Left lung (tissue), 10 donors: ENCODE data around the gene CLDN1. TPM values are rescaled to one million over a fixed set of nuclear protein-coding genes. Genes with fewer than 3 reads are reported as not detected.

Source experiments
- ATAC-seq: fragments of 200-7000 bp; cut with Tn5 transposase; one replicate; pipeline ENCODE4 v1.9.1; 2020; ENCODE audit warnings: moderate library complexity
- DNase-seq, 4 donors: peaks; one replicate each; pipeline ENCODE4 v3.0.0-alpha.2; 2013 to 2020
- H3K27ac ChIP-seq, 2 donors: fragments of 200-600 bp; sonication (generic) in 1 of 2; one replicate each; pipeline versions ENCODE4 v1.5.0 to v1.8.0; 2020 to 2021
- H3K27me3 ChIP-seq, 2 donors: fragments of 200-600 bp; sonication (generic) in 1 of 2; one replicate each; pipeline versions ENCODE4 v1.5.0 to v1.8.0; 2020 to 2021
- H3K36me3 ChIP-seq, 2 donors: fragments of 200-600 bp; sonication (generic) in 1 of 2; one replicate each; pipeline versions ENCODE4 v1.5.0 to v1.8.0; 2020 to 2021
- H3K4me1 ChIP-seq, 2 donors: fragments of 200-600 bp; one replicate each; pipeline ENCODE4 v1.8.0; 2021
- H3K4me3 ChIP-seq, 2 donors: fragments of 200-600 bp; sonication (generic) in 1 of 2; one replicate each; pipeline versions ENCODE4 v1.5.0 to v1.8.0; 2020 to 2021; ENCODE audit warnings: mild to moderate bottlenecking in 1 of 2
- H3K9me3 ChIP-seq, 2 donors: fragments of 200-600 bp; sonication (generic) in 1 of 2; one replicate each; pipeline versions ENCODE4 v1.5.0 to v1.8.0; 2020 to 2021
- CTCF ChIP-seq, 2 donors: fragments of 200-600 bp; sonication (generic) in 1 of 2; IDR thresholded peaks; one replicate each; pipeline versions ENCODE4 v1.5.0 to v1.8.0; 2021; ENCODE audit warnings: antibody characterized with exemption in 2 of 2
- intact Hi-C, 2 donors: fragments of 100-400 bp; cut with DNase I; formaldehyde crosslinking; loops; one replicate each; pipeline versions ENCODE4 v1.11.2 to v1.14.2; 2022
- polyA plus RNA-seq, 6 donors: library from polyadenylated mRNA; unstranded; fragments of 120-200 nt; gene quantifications; one replicate each; pipeline ENCODE4 v1.2.1, GENCODE V29; 2013; ENCODE audit not compliant: insufficient read length in 6 of 6
- total RNA-seq, 2 donors: library from RNA; stranded (reverse); fragmentation: NEBNext Ultra II Directional; extraction: Animal tissue kit (Norgen Biotek cat#: 25700); gene quantifications; one replicate each; pipeline ENCODE4 v1.2.1, GENCODE V29; 2021
- donor health status: DM: no; HTN: yes; CAD: no.
- donor health status: DM: no; HTN: no; CAD: no.

Gene CLDN1
- total and polyA plus RNA-seq, 8 donors = 1.3 to 78.8 (median 2.9) TPM

DNA sequence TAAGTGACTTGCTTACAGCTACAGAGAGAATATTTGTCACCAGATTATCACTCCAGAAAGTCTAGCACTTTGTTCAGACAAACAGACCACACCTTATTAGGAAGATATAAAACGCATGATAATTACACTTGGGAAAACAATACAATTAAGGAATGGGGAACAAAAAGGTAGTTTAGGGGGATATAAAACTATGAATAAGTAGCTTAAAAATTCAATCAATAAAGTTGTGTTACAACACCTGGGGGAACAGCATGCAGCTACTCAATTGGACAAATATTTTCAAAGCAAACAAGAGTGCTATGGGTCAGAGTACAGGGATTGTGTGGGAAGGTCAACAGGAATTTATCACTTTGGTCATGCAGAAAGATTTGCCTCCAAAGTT is 15.1 kb downstream of the CLDN1 start:
- TF ChIP-seq CTCF (IDR thresholded peaks at IDR 0.05) = no peak
- DNase-seq = no peak
- Histone ChIP-seq H3K4me1 (no peaks in the 10 kb centered on the region), H3K9me3 (no peaks in the 10 kb centered on the region), H3K36me3 (no peaks in the 10 kb centered on the region), H3K4me3 (no peak overlapping the region), H3K27me3 (no peaks in the 10 kb centered on the region), H3K27ac (no peak overlapping the region)
- intact Hi-C loops = no loop called here
- ATAC-seq = no peak

DNA sequence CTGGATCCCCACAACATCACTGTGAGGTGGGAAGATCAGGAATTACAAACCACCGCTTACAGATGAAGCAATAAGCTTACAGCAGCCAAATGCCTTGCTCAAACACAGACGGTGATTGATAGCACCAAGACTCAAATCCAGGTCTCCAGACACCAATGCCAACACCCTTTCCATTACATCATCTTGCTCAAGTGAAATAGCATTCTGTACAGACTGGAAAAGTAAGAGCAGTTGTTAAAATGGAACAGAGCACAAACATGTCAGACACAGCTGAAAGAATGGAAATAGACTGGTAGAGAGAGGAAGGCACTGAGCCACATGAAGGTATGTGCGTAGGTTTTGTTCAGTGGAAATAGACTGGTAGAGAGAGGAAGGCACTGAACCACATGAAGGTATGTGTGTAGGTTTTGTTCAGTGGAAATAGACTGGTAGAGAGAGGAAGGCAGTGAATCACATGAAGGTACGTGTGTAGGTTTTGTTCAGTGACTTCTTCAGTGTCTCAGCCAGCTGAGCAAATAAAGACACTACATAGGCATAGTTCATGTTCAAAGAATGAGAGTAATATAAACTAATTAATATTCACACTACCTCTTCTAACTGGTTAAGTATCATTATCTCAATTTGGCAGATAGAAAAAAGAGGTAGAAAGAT is 15.6 kb downstream of the CLDN1 start:
- H3K9me3 ChIP-seq = no peaks in the 10 kb centered on the region
- no peak for TF ChIP-seq CTCF (IDR thresholded peaks at IDR 0.05)
- no peak overlapping the region for H3K27ac ChIP-seq
- ATAC-seq = peak; percentile 24
- intact Hi-C loops = no loop called here
- no peak overlapping the region for H3K4me3 ChIP-seq
- no peaks in the 10 kb centered on the region for H3K4me1 ChIP-seq
- H3K36me3 ChIP-seq = no peaks in the 10 kb centered on the region
- no peaks in the 10 kb centered on the region for H3K27me3 ChIP-seq
- DNase-seq = no peak

GRCh38 chr3:190306026-190306425 is 16.2 kb downstream of the CLDN1 start:
- H3K36me3 ChIP-seq = no peaks in the 10 kb centered on the region
- no peaks in the 10 kb centered on the region for H3K27me3 ChIP-seq
- DNase-seq (no peak), ATAC-seq (no peak)
- intact Hi-C loops = no loop called here
- no peaks in the 10 kb centered on the region for H3K9me3 ChIP-seq
- TF ChIP-seq CTCF (IDR thresholded peaks at IDR 0.05) = no peak
- no peaks in the 10 kb centered on the region for H3K4me1 ChIP-seq
- no peak overlapping the region for H3K4me3 ChIP-seq
- no peak overlapping the region for H3K27ac ChIP-seq

DNA sequence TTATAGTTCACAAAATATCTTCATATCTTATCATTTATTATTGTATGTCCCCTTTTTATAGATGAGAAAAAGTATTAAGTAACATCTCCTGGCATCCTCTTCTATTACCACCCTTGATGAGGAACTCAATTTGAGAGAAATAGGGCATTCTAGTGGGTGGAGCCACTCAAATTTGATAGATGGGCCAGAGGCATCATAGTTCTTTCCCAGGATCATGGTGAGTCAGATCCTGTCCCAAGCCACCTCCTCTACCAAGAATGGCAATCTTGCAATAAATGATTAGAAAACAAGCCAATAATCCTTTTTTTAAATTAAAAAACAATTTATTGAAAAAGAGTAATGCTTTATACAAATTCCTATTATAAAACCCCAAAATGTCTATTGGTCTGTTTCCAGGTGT is 16.8 kb downstream of the CLDN1 start:
- Histone ChIP-seq H3K27me3 (no peaks in the 10 kb centered on the region), H3K27ac (no peak overlapping the region), H3K4me1 (no peaks in the 10 kb centered on the region), H3K9me3 (no peaks in the 10 kb centered on the region), H3K36me3 (no peaks in the 10 kb centered on the region), H3K4me3 (no peak overlapping the region)
- no peak for DNase-seq
- intact Hi-C loops = no loop called here
- TF ChIP-seq CTCF (IDR thresholded peaks at IDR 0.05) = no peak
- ATAC-seq = no peak

GRCh38 chr3:190303884-190304283 is 18.4 kb downstream of the CLDN1 start:
- ATAC-seq (peak; percentile 33), DNase-seq (no peak)
- intact Hi-C loops = no loop called here
- Histone ChIP-seq H3K36me3 (no peaks in the 10 kb centered on the region), H3K4me3 (no peak overlapping the region), H3K27me3 (no peaks in the 10 kb centered on the region), H3K27ac (no peak overlapping the region), H3K9me3 (no peaks in the 10 kb centered on the region), H3K4me1 (no peaks in the 10 kb centered on the region)
- TF ChIP-seq CTCF (IDR thresholded peaks at IDR 0.05) = no peak
